Hematopoietic multipotent progenitor cell (in vitro differentiated cells): ENCODE data around the gene ZNF831. TPM values are rescaled to one million over a fixed set of nuclear protein-coding genes. Genes with fewer than 3 reads are reported as not detected.

ENCODE experiments used
- DNase-seq, 3 donors: peaks; one replicate each; pipeline ENCODE4 v3.0.0-alpha.2; 2011 to 2015; ENCODE audit warnings: low read depth in 2 of 3, low spot score in 2 of 3
- total RNA-seq: library from RNA; depleted of rRNA; stranded (reverse); fragments of >200 nt; gene quantifications from one replicate; pipeline ENCODE4 v1.2.3, GENCODE V29; 2012

The ZNF831 gene
- total RNA-seq, 1 donor = 0.81 TPM

DNA sequence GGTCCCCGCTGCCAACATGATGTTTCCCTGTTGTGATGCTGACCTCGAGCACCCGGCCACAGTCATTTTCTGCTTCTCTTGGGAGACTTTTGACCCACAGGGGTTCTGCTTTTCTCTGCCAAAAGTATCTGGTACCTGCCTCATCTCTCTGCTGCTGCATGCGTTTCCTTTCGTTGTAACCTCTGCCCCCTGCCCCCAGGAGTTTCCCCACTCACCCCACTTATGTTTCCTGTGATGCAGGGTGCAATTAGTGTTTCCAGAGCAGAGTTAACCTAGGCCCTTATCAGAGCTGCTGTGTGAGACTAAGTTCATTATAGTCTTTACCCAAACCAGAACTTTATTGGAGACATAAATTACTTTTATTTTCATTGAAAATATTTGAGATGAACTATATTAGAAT lies 71.6 kb downstream of the ZNF831 start:
- no peak for DNase-seq

DNA sequence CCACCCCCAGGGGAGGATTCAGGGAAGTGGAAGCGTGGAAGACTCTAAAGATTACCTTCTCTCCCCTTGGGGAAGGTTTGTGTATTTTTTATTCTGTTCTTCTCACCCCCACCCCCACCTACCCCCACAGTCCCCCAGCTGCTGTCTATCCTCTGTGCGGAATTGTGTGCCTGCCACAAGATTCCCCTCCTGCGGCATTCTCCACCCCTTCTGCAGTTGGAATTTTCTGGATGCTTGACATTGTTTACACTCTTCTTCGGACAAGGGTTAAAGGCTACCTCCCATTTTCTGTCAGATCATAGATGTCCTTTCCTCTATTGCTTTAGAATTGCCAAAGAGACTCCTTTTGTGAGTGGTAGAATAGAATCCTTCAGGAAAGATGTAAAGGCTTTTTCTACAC lies 76.4 kb downstream of the ZNF831 start:
- no peak for DNase-seq

DNA sequence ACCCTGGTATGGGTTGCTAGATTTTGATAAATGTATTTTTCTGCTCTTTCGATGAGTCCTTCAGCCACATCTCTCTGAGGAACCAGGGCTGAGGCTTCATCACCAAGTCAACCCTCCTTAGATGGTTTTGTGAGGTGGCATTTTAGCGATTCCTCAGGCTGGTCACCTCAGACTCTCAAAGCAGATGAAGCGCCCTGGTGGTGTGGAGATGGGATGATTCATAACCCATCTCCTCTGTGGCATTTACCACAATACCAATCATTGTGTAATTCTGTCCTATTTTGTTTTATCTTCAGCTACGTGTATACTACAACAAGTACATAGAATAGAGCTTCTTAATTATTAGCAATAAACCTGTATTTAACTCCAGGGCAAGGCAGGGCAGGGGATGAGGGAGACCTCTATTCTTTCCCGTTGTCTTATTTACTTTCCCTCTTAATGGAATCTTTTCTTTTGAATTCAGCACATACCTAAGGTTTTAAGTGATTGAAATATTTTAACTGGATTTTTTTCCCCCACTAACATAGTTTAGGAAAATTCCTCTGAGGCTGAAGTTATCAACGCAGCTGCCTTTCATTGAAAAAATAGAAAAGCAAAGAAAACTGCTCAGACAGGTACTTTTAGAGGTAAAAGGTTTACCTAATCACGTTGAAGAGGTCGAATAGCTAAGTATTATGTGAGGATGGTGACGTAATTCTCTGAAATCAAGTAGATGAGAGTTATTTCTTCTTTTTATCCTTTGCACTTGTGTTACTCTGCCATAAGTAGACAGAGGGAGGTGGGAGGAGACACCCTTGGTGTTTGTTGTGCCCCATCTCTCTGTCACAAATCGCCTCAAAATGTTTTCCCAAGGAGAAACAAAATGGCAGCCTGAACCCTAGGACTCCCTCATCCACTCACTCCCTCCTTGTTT lies 79.3 kb downstream of the ZNF831 start:
- peak in 1 of 3 donors; percentile 39 for DNase-seq

DNA sequence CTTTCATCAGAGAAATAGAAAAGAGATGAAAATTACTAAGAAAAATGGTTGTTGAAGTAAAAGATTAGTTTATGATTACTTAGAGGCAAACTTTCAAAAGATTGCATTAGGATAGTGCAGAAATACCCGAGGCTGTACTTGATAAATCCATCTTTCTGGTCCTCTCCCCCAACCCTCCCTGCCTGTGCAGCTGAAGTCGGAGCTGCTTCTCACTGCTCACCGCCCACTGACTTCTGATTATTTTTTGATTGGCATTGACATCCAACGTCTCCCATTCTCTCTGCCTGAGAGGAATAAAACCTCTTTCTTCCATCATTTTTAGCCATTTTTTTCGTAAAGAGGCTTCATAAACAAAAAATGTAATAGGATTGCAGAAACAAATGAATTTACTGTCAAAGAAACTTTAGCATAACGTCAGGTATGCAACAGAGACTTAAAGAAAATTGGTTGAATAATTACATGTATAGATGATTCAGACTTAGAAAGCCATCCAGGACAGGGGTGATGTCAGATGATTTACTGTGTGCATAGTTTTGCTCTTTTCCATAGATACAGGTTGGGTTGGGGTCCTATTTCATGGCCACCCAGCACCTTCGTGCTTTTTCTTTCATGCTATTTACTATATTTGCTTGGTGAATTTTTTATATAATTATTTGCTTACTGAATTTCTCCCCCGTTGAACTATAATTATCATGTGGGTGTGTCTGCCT lies 83.2 kb downstream of the ZNF831 start:
- no peak for DNase-seq

DNA sequence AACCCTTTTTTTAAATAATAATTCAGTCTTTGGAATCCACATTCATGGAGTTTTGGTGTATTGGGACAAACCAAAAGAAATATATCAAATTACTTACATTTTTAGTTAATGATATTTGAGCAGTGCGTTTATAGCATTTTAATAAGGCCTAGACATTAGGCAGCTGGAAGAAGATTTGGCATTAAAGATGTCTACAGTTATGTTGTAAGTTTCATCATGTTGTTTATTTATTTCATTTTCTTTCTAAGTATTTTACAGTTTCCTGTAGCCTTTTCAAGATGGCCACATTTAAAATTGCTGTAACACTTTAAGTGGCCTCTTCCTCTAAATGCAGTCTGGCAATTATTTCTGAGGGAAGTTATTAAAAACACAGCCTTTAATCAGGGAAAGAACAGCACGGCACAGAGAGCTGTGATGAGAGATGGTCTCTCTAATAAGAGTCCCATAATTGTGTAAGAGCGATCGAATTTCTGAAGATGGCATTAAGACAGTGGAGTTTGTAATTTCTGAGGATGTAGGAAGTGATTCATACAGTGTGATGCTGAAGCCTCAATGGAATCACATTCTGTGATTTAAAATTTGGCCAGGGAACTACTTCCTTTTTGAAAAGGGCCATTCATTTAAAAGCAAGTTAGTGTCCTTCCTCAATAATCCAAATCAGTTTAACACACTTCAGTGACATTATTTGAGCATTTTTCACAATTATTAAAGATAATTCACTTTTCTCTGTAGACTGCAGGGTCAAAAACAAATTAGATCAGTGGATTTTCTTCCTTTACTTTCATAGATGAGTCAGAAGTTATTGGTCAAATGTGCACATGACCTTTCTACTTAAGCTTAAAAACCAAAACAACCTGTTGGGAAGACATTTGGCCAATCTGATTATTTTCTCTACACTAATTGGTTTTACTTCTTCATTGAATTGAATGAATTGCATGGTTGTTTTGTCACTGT lies 84.4 kb downstream of the ZNF831 start:
- DNase-seq = peak in 1 of 3 donors; percentile 19

DNA sequence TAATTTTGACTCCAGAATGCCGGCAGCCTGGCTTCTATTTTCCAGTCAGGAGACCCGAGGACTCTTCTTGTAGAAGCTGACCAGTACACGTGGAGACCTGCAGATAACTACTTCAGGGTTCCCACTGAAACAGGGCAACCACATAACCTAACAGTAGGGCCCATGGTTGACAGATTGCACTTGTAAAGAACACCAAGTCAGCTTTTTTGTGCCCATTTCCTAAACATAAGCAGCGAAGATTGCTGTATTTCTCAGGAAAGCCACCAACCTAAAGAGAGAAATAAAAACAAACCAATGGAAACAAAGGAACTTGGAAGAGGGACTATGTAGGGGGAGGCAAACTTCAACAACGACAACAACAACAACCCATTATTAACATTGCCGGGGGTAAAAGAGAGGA lies 86.7 kb downstream of the ZNF831 start:
- DNase-seq = no peak

DNA sequence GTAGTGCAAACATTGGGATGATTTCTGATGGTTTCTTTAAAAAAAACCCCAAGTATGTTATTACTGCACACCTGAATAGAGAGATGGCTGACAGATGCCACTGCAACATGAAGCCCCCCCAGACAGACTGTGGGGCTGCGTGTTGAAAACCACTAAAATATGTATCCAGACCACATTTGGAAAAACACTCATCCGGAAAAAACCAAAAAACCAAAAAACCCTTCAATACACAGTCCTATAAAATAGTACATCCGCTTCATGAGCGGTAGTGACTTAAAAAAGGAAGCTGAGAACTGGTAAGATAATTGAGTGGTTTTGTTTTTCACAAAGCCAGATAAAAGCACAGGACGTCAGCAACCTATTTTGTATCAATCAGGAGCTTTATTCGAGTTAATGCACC lies 89.7 kb downstream of the ZNF831 start:
- DNase-seq = peak in 2 of 3 donors; percentile 63 to 82

DNA sequence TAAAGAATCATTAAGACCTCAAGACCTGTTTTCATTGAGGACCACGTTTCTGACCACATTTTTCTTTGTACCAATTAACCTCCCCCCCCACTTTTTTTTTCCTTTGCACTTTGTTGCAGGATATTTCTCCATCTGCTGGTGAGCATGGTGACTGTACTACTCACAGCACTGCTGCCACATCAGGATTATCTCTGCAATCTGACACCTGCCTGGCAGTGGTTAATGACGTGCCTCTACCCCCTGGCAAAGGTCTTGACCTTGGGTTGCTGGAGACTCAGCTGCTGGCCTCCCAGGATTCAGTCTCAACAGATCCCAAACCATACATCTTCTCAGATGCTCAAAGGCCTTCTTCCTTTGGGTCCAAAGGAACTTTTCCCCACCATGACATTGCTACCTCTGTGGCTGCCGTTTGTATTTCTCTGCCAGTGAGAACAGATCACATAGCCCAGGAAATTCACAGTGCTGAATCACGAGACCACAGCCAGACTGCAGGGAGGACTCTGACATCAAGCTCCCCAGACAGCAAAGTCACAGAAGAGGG lies 90.2 kb downstream of the ZNF831 start:
- DNase-seq = peak in 2 of 3 donors; percentile 37 to 46

DNA sequence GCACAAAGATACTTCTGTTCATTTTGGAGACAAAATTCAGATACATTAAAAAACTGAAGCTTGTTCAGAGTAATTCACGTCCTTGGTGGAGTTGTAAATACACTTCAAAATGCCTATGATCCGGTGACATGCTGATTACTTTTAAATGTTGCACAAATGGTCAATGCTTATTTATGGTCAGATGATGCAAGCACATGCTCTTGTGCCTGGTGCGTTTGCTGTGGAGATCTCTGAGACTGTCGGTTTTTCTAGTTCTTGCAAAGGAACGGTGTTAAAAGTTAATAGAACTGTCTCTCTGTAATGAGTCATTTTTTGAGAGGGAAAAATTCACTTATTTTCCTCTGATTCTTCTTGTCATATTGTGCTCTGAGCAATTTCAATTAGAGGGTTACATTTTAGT lies 91.6 kb downstream of the ZNF831 start:
- DNase-seq = no peak

DNA sequence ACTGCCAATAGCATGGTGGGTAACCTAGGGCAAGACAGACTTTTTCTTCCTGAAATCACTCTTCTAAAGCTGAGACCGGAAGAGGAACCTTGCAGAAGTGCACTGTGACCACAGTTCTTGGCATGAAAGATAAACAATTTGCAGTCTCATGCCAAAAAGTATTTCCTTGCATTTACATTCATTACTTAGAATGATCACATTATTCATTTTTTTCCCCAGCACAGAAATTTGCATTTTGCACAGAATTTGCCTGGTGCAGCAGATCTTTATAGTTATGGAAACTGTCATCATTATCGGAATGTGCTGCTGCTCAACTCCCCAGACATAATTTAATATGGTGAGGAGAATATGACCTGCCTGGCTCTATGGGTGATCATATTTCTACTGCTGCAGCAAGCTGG lies 94.6 kb downstream of the ZNF831 start:
- peak in 2 of 3 donors; percentile 72 to 92 for DNase-seq

DNA sequence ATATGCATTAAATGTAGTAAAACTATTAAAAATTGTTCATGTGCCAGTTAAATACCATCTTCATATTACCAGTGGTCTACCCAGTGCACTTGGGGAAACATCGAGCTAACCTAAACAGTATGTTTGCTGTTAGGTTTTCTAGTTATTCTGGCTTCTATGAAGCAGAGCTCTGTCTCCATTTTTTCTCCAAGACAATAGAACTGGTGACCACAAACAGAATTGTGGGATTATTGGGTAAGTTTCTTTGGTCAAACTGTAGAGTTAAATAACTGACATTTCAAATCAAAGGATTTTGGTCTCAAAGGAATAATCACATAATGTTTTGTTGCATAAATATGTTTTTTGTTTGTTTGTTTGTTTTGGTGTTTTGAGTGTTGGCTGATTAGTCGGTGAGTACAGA lies 96.3 kb downstream of the ZNF831 start:
- DNase-seq = no peak

DNA sequence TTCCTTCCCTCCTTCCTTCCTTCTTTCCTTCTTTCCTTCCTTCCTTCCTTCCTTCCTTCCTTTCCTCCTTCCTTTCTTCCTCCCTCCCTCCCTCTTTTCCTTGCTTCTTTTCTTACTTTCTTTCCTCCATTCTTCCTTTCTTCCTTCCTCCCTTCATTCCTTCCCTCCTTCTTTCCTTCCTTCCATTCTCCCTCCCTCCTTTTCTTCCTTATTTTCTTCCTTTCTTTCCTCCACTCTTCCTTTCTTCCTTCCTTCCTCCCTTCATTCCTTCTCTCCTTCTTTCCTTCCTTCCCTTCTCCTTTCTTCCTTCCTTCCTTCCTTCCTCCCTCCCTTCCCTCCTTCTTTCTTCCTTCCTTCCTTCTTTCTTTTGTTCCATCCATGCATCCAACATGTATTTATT lies 101.7 kb downstream of the ZNF831 start:
- no peak for DNase-seq

DNA sequence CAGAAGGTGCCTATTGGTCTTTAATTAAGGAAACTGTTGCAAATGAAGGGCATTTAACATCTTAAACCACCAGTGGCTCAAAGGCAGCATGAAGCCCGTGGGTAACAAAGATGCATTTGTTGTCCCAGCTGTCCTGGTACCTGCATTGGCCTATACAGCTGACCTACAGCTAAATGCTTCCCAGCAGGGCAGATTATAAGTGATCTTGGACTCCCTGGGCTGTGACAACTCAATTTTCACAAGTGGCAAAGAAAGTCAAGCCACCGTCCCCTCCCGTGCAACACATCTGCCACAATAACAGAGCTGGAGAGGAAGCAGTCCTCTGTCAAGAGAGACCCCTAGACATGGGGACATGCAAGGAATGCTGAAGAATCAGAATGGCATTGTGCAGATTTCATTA lies 105.2 kb downstream of the ZNF831 start:
- DNase-seq = no peak

DNA sequence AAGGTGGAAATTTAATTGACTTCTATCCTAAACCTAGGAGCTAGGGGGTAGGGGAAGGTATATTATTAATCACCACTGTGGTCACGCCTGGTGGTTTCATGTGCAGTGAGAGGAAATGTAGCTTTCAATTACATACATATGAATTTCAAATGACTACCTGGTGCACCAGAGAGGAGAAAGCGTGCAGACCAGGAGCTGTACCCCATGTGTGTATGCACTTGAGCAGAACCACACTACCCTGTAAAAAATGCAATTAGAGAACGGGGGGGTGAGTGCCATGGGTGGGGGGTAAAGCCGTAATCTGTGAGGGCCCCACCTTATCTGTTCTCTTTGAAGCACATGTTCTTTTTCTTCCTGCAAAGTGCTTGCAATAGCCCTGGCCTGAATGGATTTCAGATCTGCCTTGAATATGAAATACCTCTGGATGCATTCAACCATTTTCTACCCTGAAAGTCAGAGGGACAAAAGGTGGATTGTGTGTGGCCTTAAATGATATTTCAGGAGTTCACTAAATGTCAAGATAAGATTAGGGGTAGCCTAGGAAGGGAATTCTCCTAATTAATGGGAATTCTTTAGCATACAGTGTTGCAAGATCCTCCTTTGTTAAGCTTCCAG lies 105.9 kb downstream of the ZNF831 start:
- no peak for DNase-seq

DNA sequence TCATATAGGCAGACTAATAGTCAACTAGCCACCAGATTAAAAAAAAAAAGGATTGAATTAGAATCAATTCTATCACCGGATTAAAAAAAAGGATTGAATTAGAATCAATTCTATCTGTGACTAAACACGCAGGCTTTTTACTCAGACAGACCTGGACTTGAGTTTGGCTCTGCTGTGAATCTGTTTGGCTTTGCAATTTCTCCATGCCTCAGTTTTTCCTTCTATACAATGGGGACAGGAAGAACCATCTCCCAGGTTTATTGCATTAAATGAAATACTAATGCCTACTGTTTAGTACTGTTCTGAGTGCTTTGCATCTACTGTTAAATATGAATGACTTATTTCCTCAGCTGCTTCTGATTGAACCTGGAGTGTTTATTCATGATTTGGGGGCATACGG lies 106.8 kb downstream of the ZNF831 start:
- DNase-seq = no peak

DNA sequence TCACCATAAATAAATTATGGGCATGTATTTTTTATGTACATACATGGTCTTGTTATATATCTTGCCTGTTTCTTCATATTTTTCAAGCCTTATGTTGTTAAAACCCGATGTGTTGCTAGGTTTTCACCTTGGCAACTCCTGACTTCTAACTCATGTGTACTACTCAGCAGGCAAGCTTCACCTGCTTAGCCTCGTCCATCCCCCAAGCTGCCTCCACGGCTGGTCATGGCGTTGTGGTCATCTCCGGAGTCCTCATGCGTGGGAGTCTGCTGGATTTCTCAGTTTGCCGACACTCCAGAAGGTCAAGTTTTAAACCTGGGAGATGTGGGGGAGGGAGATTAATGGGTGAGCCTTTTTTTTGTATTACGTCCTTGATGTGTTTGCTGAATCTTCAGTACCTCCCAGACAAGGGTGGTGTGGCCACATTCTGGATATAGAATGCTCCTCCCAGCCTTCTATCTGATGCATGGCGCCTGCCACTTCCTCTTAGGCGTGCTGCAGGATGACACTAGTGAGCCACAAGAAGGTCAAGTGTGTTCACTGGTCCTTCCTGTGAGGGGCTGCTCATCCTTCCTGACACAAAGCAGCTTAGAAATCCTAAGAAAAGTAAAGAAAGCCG lies 110.2 kb downstream of the ZNF831 start:
- no peak for DNase-seq

DNA sequence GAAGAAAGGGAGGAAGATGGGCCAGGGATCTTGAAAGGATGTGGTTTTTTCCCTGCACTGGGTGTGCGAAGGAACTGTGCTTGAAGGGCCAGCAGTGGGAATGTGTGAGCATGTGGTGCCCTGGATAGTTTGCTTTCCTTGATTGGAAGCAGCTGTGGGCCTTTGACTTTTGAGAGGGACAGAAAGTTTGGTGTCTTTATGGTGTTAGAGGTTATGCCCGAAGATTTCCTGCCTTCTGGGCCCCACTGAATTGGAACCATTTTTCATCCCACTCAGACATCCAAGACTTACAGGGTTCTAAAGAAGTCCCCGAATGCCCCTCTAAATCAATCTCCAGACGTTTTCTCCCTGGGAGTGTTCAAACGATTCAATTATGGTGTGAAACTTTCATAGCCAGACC lies 113.3 kb downstream of the ZNF831 start:
- DNase-seq = no peak

DNA sequence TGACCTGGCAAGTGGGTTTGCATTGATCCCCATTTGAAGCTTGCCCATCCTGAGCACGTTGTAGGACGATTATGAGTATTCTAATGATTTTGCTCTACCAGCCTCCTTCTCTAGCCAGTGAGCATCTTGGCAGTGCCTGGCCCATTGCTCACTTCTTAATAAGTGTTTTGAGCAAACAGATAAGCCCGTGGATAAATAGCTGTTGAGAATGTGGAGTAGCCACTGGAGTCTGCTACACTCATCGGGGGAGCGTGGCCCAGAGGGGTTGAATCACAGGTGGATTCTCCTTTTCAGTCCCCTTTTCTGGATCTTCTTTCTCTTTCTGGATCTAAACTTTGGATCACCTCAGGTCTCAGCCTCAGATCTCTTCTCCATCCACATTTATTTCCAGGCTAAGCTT lies 120.8 kb downstream of the ZNF831 start:
- no peak for DNase-seq

DNA sequence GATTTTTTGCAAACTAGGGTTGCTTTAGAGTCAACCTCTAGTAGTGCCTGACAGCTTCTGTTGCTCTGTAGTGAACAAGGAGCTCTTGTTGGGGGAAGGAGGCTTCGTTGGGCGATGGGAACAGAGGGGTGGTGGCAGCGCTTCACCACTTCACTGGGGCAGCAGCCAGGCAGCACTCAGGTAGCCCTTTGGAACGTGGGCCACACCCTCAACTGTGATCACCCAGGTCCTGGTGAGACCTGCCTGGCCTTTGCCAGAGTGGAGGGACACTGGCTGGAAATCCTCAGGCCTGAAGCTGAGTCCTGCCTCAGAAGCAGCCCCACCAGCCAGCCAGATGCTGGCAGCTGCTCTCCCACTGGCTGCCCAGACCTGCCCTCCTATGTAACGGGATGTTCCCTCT lies 126.4 kb downstream of the ZNF831 start:
- no peak for DNase-seq
